Ishikawa (cell line): Measurements from ENCODE around the gene MTPN.

Source experiments
- CEBPB ChIP-seq: IDR thresholded peaks from 2 replicates; pipeline ENCODE4 v1.6.1; 2012
- CREB1 ChIP-seq: IDR thresholded peaks from 2 replicates; pipeline ENCODE4 v1.6.1; 2012; ENCODE audit warnings: low read depth
- EP300 ChIP-seq: IDR thresholded peaks from 2 replicates; pipeline ENCODE4 v1.6.1; 2012; ENCODE audit warnings: borderline replicate concordance
- FOXM1 ChIP-seq: IDR thresholded peaks from 2 replicates; pipeline ENCODE4 v1.6.1; 2012; ENCODE audit warnings: low read depth, borderline replicate concordance
- NFIC ChIP-seq: IDR thresholded peaks from 2 replicates; pipeline ENCODE4 v1.6.1; 2012
- RAD21 ChIP-seq: IDR thresholded peaks from 2 replicates; pipeline ENCODE4 v1.6.1; 2012; ENCODE audit warnings: low read depth
- REST ChIP-seq: IDR thresholded peaks from 2 replicates; pipeline ENCODE4 v1.6.1; 2012; ENCODE audit warnings: low read depth, mild to moderate bottlenecking
- TAF1 ChIP-seq: IDR thresholded peaks from 2 replicates; pipeline ENCODE4 v1.6.1; 2012; ENCODE audit warnings: low read depth, mild to moderate bottlenecking
- TCF12 ChIP-seq: IDR thresholded peaks from 2 replicates; pipeline ENCODE4 v1.6.1; 2012; ENCODE audit warnings: low read depth
- TEAD4 ChIP-seq: IDR thresholded peaks from 2 replicates; pipeline ENCODE4 v1.6.1; 2012

GRCh38 chr7:136014659-136015058 is 37.5 kb upstream of the MTPN start:
- no peak for TF ChIP-seq EP300
- TF ChIP-seq TAF1 = no peak
- TF ChIP-seq RAD21 = no peak
- no peak for TF ChIP-seq CREB1
- no peak for TF ChIP-seq REST
- no peak for TF ChIP-seq NFIC
- TF ChIP-seq TEAD4 = no peak
- TF ChIP-seq FOXM1 = no peak
- no peak for TF ChIP-seq TCF12
- no peak for TF ChIP-seq CEBPB
